SH-SY5Y (cell line): ENCODE data around the gene PNKP.

Source experiments
- GATA2 ChIP-seq: IDR thresholded peaks from 2 replicates; pipeline ENCODE4 v1.6.1; 2011; ENCODE audit warnings: mild to moderate bottlenecking, low read depth, low read length
- GATA3 ChIP-seq: IDR thresholded peaks from 2 replicates; pipeline ENCODE4 v1.6.1; 2011; ENCODE audit warnings: low read depth, mild to moderate bottlenecking, low read length, moderate library complexity

GRCh38 chr19:49894011-49894664 lies 26.8 kb upstream of the PNKP start:
- TF ChIP-seq GATA2 = no peak
- no peak for TF ChIP-seq GATA3
